ENCODE results near the gene ACTN2.

The ACTN2 gene

DNA sequence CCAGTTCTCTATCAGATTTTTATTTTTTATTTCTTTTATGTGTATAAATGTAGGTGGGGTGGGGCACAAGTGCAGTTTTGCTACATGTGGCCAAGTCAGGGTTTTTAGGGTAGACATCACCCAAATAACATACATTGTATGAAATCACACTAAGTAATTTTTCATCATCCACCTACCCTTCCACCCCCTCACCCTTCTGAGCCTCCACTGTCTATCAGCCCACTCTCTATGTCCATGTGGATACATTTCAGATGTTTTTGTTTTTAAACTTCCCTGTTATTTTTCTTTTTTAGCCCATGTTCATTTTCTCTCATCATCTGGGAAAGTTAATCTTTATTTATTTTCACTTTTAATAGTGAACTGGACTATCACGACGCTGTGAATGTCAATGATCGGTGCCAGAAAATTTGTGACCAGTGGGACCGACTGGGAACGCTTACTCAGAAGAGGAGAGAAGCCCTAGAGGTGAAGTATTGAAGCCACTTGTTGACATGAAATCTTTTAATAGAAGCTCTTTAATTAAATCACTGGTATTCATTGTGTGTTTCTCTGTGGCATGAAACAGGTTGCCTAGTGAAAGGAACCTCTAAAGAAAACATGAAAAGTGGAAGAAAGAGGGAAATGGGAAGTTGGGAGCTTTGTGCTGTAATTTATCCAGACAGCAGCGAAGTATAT is 61.1 kb downstream of the ACTN2 start:
- no peak overlapping the region for H3K4me3 Mint-ChIP-seq
- H3K36me3 Mint-ChIP-seq, result no peaks in the 10 kb centered on the region
- no peak overlapping the region for H3K27ac Mint-ChIP-seq
- no peaks in the 10 kb centered on the region for H3K4me1 Mint-ChIP-seq
- H3K27me3 Mint-ChIP-seq, result peaks cover 8% of the 10 kb centered on the region
- no peaks in the 10 kb centered on the region for H3K9me3 Mint-ChIP-seq

GRCh38 chr1:236748268-236748870 is 62.1 kb downstream of the ACTN2 start:
- no peak overlapping the region for H3K4me3 Mint-ChIP-seq
- H3K27ac Mint-ChIP-seq, result no peak overlapping the region
- no peaks in the 10 kb centered on the region for H3K36me3 Mint-ChIP-seq
- H3K9me3 Mint-ChIP-seq, result no peaks in the 10 kb centered on the region
- H3K27me3 Mint-ChIP-seq, result peaks cover 7% of the 10 kb centered on the region
- no peaks in the 10 kb centered on the region for H3K4me1 Mint-ChIP-seq

GRCh38 chr1:236750928-236751327 is 64.6 kb downstream of the ACTN2 start:
- H3K9me3 Mint-ChIP-seq, result no peaks in the 10 kb centered on the region
- no peaks in the 10 kb centered on the region for H3K36me3 Mint-ChIP-seq
- peaks cover 7% of the 10 kb centered on the region for H3K27me3 Mint-ChIP-seq
- no peak overlapping the region for H3K27ac Mint-ChIP-seq
- no peak overlapping the region for H3K4me3 Mint-ChIP-seq
- no peaks in the 10 kb centered on the region for H3K4me1 Mint-ChIP-seq

- H3K4me3 Mint-ChIP-seq, result no peak overlapping the region
- H3K4me1 Mint-ChIP-seq, result no peaks in the 10 kb centered on the region
- no peak overlapping the region for H3K27ac Mint-ChIP-seq
- no peaks in the 10 kb centered on the region for H3K36me3 Mint-ChIP-seq
- H3K27me3 Mint-ChIP-seq, result peaks cover 7% of the 10 kb centered on the region
- no peaks in the 10 kb centered on the region for H3K9me3 Mint-ChIP-seq
These were observed 65.1 kb downstream of the ACTN2 start for GRCh38 chr1:236751385-236751784.

DNA sequence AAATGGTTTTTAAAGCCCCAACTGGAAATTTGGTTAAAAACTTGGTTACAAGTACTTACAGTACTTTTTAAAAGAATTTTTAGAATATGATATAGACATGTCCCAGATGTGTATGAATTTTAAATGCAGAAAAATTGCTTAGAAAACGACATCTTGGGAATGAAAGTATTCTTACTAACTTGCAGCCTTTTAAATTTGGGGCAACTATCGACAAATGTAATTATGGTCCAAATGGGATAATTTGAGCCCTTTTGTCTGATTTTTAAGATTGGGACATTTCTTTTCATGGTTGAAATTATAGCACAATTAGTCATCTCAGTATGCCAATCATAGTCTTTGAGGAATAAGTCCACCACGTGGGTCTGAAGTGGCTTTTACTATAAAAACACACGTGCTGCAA is 65.6 kb downstream of the ACTN2 start:
- Mint-ChIP-seq H3K4me1 (no peaks in the 10 kb centered on the region), H3K27ac (no peak overlapping the region), H3K4me3 (no peak overlapping the region), H3K36me3 (no peaks in the 10 kb centered on the region), H3K27me3 (peaks cover 7% of the 10 kb centered on the region), H3K9me3 (no peaks in the 10 kb centered on the region)

GRCh38 chr1:236753516-236753915 is 67.2 kb downstream of the ACTN2 start:
- Mint-ChIP-seq H3K36me3 (no peaks in the 10 kb centered on the region), H3K27ac (no peak overlapping the region), H3K4me1 (no peaks in the 10 kb centered on the region), H3K27me3 (peaks cover 4% of the 10 kb centered on the region), H3K4me3 (no peak overlapping the region), H3K9me3 (no peaks in the 10 kb centered on the region)

DNA sequence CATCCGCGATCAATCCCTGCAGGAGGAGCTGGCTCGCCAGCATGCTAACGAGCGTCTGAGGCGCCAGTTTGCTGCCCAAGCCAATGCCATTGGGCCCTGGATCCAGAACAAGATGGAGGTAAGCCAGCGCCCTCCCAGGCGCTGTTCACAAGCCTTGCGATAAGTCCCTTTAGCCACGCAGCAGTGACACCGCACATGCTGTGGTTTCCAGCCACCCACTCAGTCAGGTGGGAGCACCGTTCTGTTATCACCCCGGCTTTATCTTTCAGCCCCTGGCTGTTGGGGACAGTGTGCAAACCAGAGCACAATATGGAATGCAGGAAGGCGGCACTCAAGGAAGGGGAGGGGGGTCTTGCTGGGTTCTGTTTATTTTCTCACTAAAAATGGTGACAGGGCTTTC is 67.7 kb downstream of the ACTN2 start:
- H3K9me3 Mint-ChIP-seq, result no peaks in the 10 kb centered on the region
- H3K4me3 Mint-ChIP-seq, result no peak overlapping the region
- H3K27ac Mint-ChIP-seq, result no peak overlapping the region

DNA sequence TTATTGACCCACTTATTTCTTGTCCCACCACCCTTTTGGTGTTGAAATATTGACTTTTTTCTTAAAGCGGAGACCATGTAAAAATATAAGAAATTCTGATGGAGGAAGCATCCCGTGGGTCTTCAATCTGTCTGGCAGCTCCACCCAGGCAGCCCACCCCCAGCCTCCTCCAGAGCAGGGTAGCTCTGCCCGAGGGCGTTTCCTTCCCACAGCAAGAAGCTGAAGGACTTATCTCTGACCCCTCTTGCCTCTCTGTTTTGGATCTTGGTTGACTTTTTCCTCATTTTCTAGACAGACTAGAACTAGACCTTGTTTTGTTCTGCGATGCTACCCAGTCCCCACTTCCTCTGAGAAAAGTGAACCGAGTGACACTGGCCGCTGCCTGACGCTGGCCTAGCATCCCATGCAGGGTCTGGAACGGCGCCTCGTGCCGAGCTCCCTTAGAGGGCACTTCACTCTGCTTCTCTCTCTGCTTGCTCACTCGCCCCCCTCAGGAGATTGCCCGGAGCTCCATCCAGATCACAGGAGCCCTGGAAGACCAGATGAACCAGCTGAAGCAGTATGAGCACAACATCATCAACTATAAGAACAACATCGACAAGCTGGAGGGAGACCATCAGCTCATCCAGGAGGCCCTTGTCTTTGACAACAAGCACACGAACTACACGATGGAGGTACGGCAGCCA is 68.4 kb downstream of the ACTN2 start:
- Mint-ChIP-seq H3K4me1 (peaks cover 5% of the 10 kb centered on the region), H3K4me3 (no peak overlapping the region), H3K27me3 (peaks cover 4% of the 10 kb centered on the region), H3K36me3 (no peaks in the 10 kb centered on the region), H3K9me3 (no peaks in the 10 kb centered on the region), H3K27ac (no peak overlapping the region)

More for the DNA sequence above, 67.7 kb downstream of the ACTN2 start:
- no peaks in the 10 kb centered on the region for H3K4me1 Mint-ChIP-seq
- H3K27me3 Mint-ChIP-seq, result peaks cover 4% of the 10 kb centered on the region
- H3K36me3 Mint-ChIP-seq, result no peaks in the 10 kb centered on the region

DNA sequence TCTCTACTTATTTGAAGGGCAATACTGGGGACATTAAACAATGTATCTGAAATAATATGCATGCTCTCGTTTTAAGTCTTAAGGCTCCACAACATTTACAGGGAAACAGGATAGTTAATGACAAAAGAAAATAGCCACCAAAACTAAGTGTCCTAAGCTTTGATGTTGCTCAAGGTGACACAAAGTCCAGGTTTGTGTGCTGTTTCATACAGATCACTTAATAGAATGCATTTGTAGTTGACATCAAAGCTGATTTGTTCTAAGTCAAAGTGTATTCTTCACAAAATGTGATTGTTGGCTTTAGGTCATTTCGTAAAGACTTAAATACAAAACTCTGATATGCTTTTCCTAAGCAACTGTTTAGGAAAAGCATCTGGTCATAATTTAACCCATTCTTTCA is 71.3 kb downstream of the ACTN2 start:
- Mint-ChIP-seq H3K36me3 (no peaks in the 10 kb centered on the region), H3K4me1 (peaks cover 5% of the 10 kb centered on the region), H3K4me3 (no peak overlapping the region), H3K27ac (no peak overlapping the region), H3K27me3 (no peaks in the 10 kb centered on the region), H3K9me3 (no peaks in the 10 kb centered on the region)

GRCh38 chr1:236759252-236759859 is 73.1 kb downstream of the ACTN2 start:
- Mint-ChIP-seq H3K9me3 (no peaks in the 10 kb centered on the region), H3K27me3 (no peaks in the 10 kb centered on the region), H3K4me3 (no peak overlapping the region), H3K4me1 (peaks cover 5% of the 10 kb centered on the region), H3K27ac (no peak overlapping the region), H3K36me3 (no peaks in the 10 kb centered on the region)

DNA sequence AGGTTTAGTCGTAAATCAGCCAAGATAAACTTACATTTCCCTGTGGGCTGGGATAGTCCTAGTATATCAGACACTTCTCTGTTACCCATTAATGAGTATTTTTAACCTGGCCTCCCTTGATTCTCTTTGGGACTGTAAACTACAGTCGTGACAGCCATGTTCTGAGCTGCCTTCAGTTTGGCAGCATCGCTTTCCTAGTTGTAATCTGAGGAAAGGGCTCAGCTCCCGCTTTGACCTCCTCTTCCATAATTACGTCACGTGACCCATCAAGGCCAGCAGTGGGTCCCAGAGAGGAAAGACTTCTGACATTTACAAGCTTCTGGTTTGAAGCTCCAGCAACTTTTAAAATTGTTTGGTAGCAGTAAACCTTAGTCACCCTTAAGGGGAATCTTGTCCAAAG is 74.2 kb downstream of the ACTN2 start:
- peaks cover 5% of the 10 kb centered on the region for H3K4me1 Mint-ChIP-seq
- no peaks in the 10 kb centered on the region for H3K36me3 Mint-ChIP-seq
- no peak overlapping the region for H3K27ac Mint-ChIP-seq
- H3K4me3 Mint-ChIP-seq, result no peak overlapping the region
- H3K27me3 Mint-ChIP-seq, result no peaks in the 10 kb centered on the region
- H3K9me3 Mint-ChIP-seq, result no peaks in the 10 kb centered on the region

DNA sequence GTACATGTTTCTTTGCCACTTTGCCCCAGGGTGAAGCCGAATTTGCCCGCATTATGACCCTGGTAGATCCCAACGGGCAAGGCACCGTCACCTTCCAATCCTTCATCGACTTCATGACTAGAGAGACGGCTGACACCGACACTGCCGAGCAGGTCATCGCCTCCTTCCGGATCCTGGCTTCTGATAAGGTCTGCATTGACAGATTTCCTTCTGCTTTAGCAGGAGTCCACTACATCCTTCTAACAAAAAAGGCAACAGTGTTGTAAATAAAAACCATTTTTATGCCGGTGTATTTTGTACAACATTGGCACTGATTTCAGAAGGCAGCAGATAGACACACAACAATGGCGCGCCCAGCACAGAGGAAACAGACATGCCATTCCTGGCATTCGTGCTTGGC is 74.7 kb downstream of the ACTN2 start:
- no peak overlapping the region for H3K4me3 Mint-ChIP-seq
- H3K36me3 Mint-ChIP-seq, result no peaks in the 10 kb centered on the region
- H3K27ac Mint-ChIP-seq, result no peak overlapping the region
- H3K9me3 Mint-ChIP-seq, result no peaks in the 10 kb centered on the region
- H3K4me1 Mint-ChIP-seq, result peaks cover 5% of the 10 kb centered on the region
- no peaks in the 10 kb centered on the region for H3K27me3 Mint-ChIP-seq

DNA sequence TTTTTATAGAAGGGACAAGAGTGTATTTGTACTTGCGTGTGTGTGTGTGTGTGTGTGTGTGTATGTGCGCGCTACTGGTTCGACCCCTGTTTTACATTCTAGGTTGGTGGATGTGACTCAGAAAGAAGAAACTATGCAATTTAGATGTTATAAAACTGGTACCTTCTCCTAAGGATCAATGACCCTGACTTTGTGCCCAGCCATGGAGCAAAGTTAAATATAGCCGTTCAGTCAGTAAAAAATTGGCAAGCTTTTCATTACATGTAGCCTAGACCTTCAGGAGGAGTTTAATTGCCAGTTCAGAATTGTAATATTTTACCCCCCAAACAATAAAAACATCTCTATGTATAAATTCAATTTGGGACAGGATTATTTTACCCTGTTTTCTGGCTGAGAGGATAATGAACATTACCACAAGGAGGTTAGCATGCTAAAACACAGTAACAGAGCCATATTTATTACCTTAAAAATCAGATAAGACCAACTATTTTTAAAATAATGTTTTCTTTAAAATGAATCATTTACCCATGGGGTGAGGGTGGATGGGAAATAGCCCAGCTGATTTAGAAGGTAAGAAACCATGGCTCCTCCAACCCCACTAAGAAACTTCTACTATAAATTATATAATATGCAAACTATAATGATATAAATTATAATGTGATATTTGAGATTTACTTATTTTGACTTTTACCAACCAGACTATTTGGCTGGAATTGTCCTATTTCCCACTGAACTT is 75.3 kb downstream of the ACTN2 start:
- Mint-ChIP-seq H3K4me1 (peaks cover 5% of the 10 kb centered on the region), H3K9me3 (no peaks in the 10 kb centered on the region), H3K27ac (no peak overlapping the region), H3K36me3 (no peaks in the 10 kb centered on the region), H3K27me3 (no peaks in the 10 kb centered on the region), H3K4me3 (no peak overlapping the region)

GRCh38 chr1:236762410-236762809 is 76.1 kb downstream of the ACTN2 start:
- no peaks in the 10 kb centered on the region for H3K27me3 Mint-ChIP-seq
- no peaks in the 10 kb centered on the region for H3K9me3 Mint-ChIP-seq
- H3K4me1 Mint-ChIP-seq, result peaks cover 5% of the 10 kb centered on the region
- H3K4me3 Mint-ChIP-seq, result no peak overlapping the region
- H3K36me3 Mint-ChIP-seq, result no peaks in the 10 kb centered on the region
- H3K27ac Mint-ChIP-seq, result no peak overlapping the region

- H3K9me3 Mint-ChIP-seq, result no peaks in the 10 kb centered on the region
- peaks cover 5% of the 10 kb centered on the region for H3K27me3 Mint-ChIP-seq
- peak overlapping the region; percentile 31 for H3K27ac Mint-ChIP-seq
- H3K36me3 Mint-ChIP-seq, result no peaks in the 10 kb centered on the region
- H3K4me1 Mint-ChIP-seq, result no peaks in the 10 kb centered on the region
- no peak overlapping the region for H3K4me3 Mint-ChIP-seq
These were observed 79.5 kb downstream of the ACTN2 start for GRCh38 chr1:236765831-236766230.

Data from activated naive CD4-positive, alpha-beta T cell treated with anti-CD3 and anti-CD28 coated beads, Interleukin-2, amount 50 U/mL, for 24 hours (primary cell).